ENCODE measurements around the gene SDK1.
A peak's percentile ranks its signal among the peaks of the same experiment; 100 is the strongest.

SDK1 gene

GRCh38 chr7:3762146-3762831 is 461.2 kb downstream of the SDK1 start:
- H3K27me3 ChIP-seq (ENCODE audit: control insufficient read depth, low read length) = no peaks in the 10 kb centered on the region
- no peaks in the 10 kb centered on the region for H3K9me2 ChIP-seq (replicated peaks; ENCODE audit: control insufficient read depth, low read length)
- H3F3A ChIP-seq (ENCODE audit: control insufficient read depth, insufficient read depth) = peaks cover 13% of the 10 kb centered on the region; the same call in 1 of the 2 replicates
- TF ChIP-seq EZH2phosphoT487 (IDR thresholded peaks at IDR 0.05; ENCODE audit: borderline replicate concordance, low read length) (no peak), CTCF (IDR thresholded peaks at IDR 0.05; ENCODE audit: low read depth, low read length, poor library complexity, severe bottlenecking) (no peak)
- H3K4me3 ChIP-seq (ENCODE audit: low read length) = peak overlapping the region; percentile 56
- no peaks in the 10 kb centered on the region for H4K20me1 ChIP-seq (ENCODE audit: control insufficient read depth, insufficient read depth, low read depth, low read length)
- H3K79me2 ChIP-seq (ENCODE audit: control insufficient read depth, low read length) = no peaks in the 10 kb centered on the region
- H3K4me2 ChIP-seq (ENCODE audit: low read length) = peak overlapping the region; percentile 71
- no peaks in the 10 kb centered on the region for H3K9me3 ChIP-seq (ENCODE audit: control insufficient read depth, insufficient read depth, low read length)
- peak overlapping the region; percentile 92 for H3K27ac ChIP-seq (ENCODE audit: low read depth, low read length)
- H3K36me3 ChIP-seq (ENCODE audit: control insufficient read depth, low read length) = no peaks in the 10 kb centered on the region
- peaks cover 53% of the 10 kb centered on the region for H3K4me1 ChIP-seq (ENCODE audit: control insufficient read depth, low read length)

GRCh38 chr7:3767917-3768777 is 467.1 kb downstream of the SDK1 start:
- no peaks in the 10 kb centered on the region for H4K20me1 ChIP-seq (ENCODE audit: control insufficient read depth, insufficient read depth, low read depth, low read length)
- H3K4me1 ChIP-seq (ENCODE audit: control insufficient read depth, low read length) = peaks cover 15% of the 10 kb centered on the region
- no peaks in the 10 kb centered on the region for H3K9me3 ChIP-seq (ENCODE audit: control insufficient read depth, insufficient read depth, low read length)
- H3K27me3 ChIP-seq (ENCODE audit: control insufficient read depth, low read length) = no peaks in the 10 kb centered on the region
- H3K4me3 ChIP-seq (ENCODE audit: low read length) = no peak overlapping the region
- no peaks in the 10 kb centered on the region for H3K79me2 ChIP-seq (ENCODE audit: control insufficient read depth, low read length)
- TF ChIP-seq EZH2phosphoT487 (IDR thresholded peaks at IDR 0.05; ENCODE audit: borderline replicate concordance, low read length) = no peak
- no peak for TF ChIP-seq CTCF (IDR thresholded peaks at IDR 0.05; ENCODE audit: low read depth, low read length, poor library complexity, severe bottlenecking)
- H3F3A ChIP-seq (ENCODE audit: control insufficient read depth, insufficient read depth) = no peaks in the 10 kb centered on the region
- H3K4me2 ChIP-seq (ENCODE audit: low read length) = no peak overlapping the region
- no peak overlapping the region for H3K27ac ChIP-seq (ENCODE audit: low read depth, low read length)
- H3K36me3 ChIP-seq (ENCODE audit: control insufficient read depth, low read length) = no peaks in the 10 kb centered on the region
- H3K9me2 ChIP-seq (replicated peaks; ENCODE audit: control insufficient read depth, low read length) = no peaks in the 10 kb centered on the region

GRCh38 chr7:3771906-3772305 is 470.9 kb downstream of the SDK1 start:
- Histone ChIP-seq H3K9me2 (replicated peaks; ENCODE audit: control insufficient read depth, low read length) (no peaks in the 10 kb centered on the region), H3F3A (ENCODE audit: control insufficient read depth, insufficient read depth) (no peaks in the 10 kb centered on the region), H3K27me3 (ENCODE audit: control insufficient read depth, low read length) (no peaks in the 10 kb centered on the region), H3K79me2 (ENCODE audit: control insufficient read depth, low read length) (no peaks in the 10 kb centered on the region), H4K20me1 (ENCODE audit: control insufficient read depth, insufficient read depth, low read depth, low read length) (no peaks in the 10 kb centered on the region), H3K4me2 (ENCODE audit: low read length) (no peak overlapping the region), H3K27ac (ENCODE audit: low read depth, low read length) (no peak overlapping the region), H3K9me3 (ENCODE audit: control insufficient read depth, insufficient read depth, low read length) (no peaks in the 10 kb centered on the region), H3K4me1 (ENCODE audit: control insufficient read depth, low read length) (no peaks in the 10 kb centered on the region), H3K36me3 (ENCODE audit: control insufficient read depth, low read length) (no peaks in the 10 kb centered on the region), H3K4me3 (ENCODE audit: low read length) (no peak overlapping the region)
- TF ChIP-seq CTCF (IDR thresholded peaks at IDR 0.05; ENCODE audit: low read depth, low read length, poor library complexity, severe bottlenecking) (no peak), EZH2phosphoT487 (IDR thresholded peaks at IDR 0.05; ENCODE audit: borderline replicate concordance, low read length) (no peak)

Data from DOHH2 (cell line).